AG04450 (cell line): ENCODE data around the gene ARHGAP45. TPM values are rescaled to one million over a fixed set of nuclear protein-coding genes. Genes with fewer than 3 reads are reported as not detected.

Experiments used
- CTCF ChIA-PET: fragments of 300-600, 350-600 bp; formaldehyde crosslinking; extraction: SDS; loops from one replicate; lab custom pipeline; 2022; ENCODE audit warnings: antibody characterized with exemption, inconsistent platforms; lab: Charles Lee
- POLR2A ChIA-PET: fragments of 350-600 bp; formaldehyde crosslinking; extraction: SDS; loops from one replicate; lab custom pipeline; 2021; ENCODE audit warnings: antibody characterized with exemption, inconsistent platforms; lab: Yijun Ruan, JAX
- DNase-seq: peaks from one replicate; pipeline ENCODE4 v3.0.0-alpha.2; 2011; ENCODE audit warnings: low read depth, low spot score
- H3K27ac ChIP-seq: one replicate; pipeline ENCODE4 v1.5.1; 2012; ENCODE audit warnings: low read depth, low read length, control low read depth
- H3K27me3 ChIP-seq: one replicate; pipeline ENCODE4 v1.6.0; 2012; ENCODE audit warnings: low read length; ENCODE audit not compliant: control insufficient read depth, insufficient read depth
- H3K4me3 ChIP-seq: 2 replicates; pipeline ENCODE4 v1.5.1; 2011; ENCODE audit warnings: mild to moderate bottlenecking, low read depth, low read length, control low read depth
- H3K9me3 ChIP-seq: 2 replicates; pipeline ENCODE4 v1.5.1; 2012; ENCODE audit warnings: low read length; ENCODE audit not compliant: control insufficient read depth, insufficient read depth
- CTCF ChIP-seq: IDR thresholded peaks from 2 replicates; pipeline ENCODE4 v1.5.1; 2011; ENCODE audit warnings: low read depth, low read length, control low read depth, inconsistent platforms
- polyA plus RNA-seq: library from polyadenylated mRNA; depleted of rRNA; stranded (reverse); fragments of >200 nt; gene quantifications from 2 replicates; pipeline ENCODE4 v1.2.3, GENCODE V29; 2011

The ARHGAP45 gene
- polyA plus RNA-seq, 1 experiment: 0.36 TPM

GRCh38 chr19:1047696-1048147 is 19.2 kb upstream of the ARHGAP45 start:
- ChIA-PET CTCF (no interaction called here), POLR2A (interaction anchor here (0.6 to 0.7 kb wide), 2 partner anchors 170 to 205 kb away, joined by 3 to 9 read pairs; no protein-coding TSS in a partner anchor)
- Histone ChIP-seq H3K9me3 (peaks cover 57% of the 10 kb centered on the region), H3K27ac (no peak overlapping the region), H3K4me3 (no peak overlapping the region), H3K27me3 (no peaks in the 10 kb centered on the region)
- TF ChIP-seq CTCF: no peak
- no peak for DNase-seq

GRCh38 chr19:1049106-1049505 is 17.9 kb upstream of the ARHGAP45 start:
- peaks cover 65% of the 10 kb centered on the region for H3K9me3 ChIP-seq
- H3K27ac ChIP-seq: no peak overlapping the region
- DNase-seq: no peak
- H3K4me3 ChIP-seq: no peak overlapping the region
- ChIA-PET CTCF (no interaction called here), POLR2A (no interaction called here)
- no peaks in the 10 kb centered on the region for H3K27me3 ChIP-seq
- TF ChIP-seq CTCF: no peak

- CTCF ChIA-PET: no interaction called here
- no peak overlapping the region for H3K27ac ChIP-seq
- H3K4me3 ChIP-seq: no peak overlapping the region
- peaks cover 67% of the 10 kb centered on the region for H3K9me3 ChIP-seq
- H3K27me3 ChIP-seq: no peaks in the 10 kb centered on the region
- POLR2A ChIA-PET: no interaction called here
- no peak for TF ChIP-seq CTCF
- DNase-seq: no peak
Measured at GRCh38 chr19:1049800-1050199, 17.2 kb upstream of the ARHGAP45 start.

GRCh38 chr19:1050989-1051788 is 15.8 kb upstream of the ARHGAP45 start:
- CTCF ChIA-PET: no interaction called here

More at GRCh38 chr19:1050989-1051788, 15.8 kb upstream of the ARHGAP45 start:
- Histone ChIP-seq H3K9me3 (peaks cover 68% of the 10 kb centered on the region), H3K27ac (no peak overlapping the region), H3K27me3 (no peaks in the 10 kb centered on the region), H3K4me3 (no peak overlapping the region)
- no peak for TF ChIP-seq CTCF
- POLR2A ChIA-PET: interaction anchor here (1.1 kb wide), 1 partner anchor 12 kb away, joined by 3 read pairs; the partner anchor contains the start of gene ABCA7
- DNase-seq: no peak
